ENCODE data around the gene TMEM132C.

Gene TMEM132C

GRCh38 chr12:128623748-128624147 is 356.8 kb downstream of the TMEM132C start:
- no peak overlapping the region for H3K4me3 ChIP-seq (ENCODE audit: low read depth, low read length)
- no peak for TF ChIP-seq CTCF (IDR thresholded peaks at IDR 0.05; ENCODE audit: borderline replicate concordance, insufficient read depth, low read depth, low read length)

DNA sequence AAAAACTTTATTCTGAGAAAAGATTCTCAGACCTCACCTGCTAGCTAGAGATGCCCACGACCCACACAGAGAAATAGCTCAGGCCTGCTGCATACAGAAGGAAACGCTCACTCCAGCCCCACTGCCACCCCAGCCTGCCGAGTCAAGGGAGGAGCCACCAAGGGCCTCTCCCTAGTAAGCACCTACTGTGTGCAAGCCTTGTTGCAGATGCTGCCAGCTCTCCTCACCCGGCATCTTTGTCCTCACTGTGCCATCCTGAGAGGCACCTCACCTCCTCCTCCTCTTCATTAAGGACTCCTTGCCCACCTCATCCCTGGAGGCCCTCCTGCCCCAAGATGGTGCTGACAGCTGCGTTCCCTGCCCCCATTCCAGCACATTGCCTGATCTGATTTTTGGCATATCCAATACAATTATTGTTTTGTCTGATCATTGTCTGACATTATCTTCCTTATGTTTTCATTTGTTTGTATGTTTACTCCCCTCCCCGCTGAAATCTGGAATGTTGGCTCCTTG is 359.9 kb downstream of the TMEM132C start:
- TF ChIP-seq CTCF (IDR thresholded peaks at IDR 0.05; ENCODE audit: borderline replicate concordance, insufficient read depth, low read depth, low read length), result no peak
- H3K4me3 ChIP-seq (ENCODE audit: low read depth, low read length), result no peak overlapping the region

DNA sequence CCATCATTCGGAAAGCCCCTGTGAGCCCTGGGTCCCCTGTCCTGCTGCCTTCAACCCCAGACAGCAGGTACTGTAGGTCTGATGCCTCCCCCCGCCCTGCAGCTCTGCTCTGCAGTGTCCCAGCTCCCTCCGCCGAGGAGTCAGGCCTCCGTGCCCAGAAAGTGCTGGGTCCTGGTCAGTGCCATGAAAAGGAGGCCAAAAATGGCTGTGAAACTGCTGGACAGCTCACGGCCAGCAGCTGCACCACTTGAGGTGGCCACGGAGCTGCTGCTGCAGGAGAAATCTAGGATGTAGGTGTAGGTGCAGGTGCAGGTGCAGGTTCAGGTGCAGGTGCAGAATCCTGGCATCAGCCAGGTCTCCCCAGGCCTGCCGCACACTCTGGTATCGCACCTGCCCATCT is 360.7 kb downstream of the TMEM132C start:
- TF ChIP-seq CTCF (IDR thresholded peaks at IDR 0.05; ENCODE audit: borderline replicate concordance, insufficient read depth, low read depth, low read length), result no peak
- no peak overlapping the region for H3K4me3 ChIP-seq (ENCODE audit: low read depth, low read length)

- no peak for TF ChIP-seq CTCF (IDR thresholded peaks at IDR 0.05; ENCODE audit: borderline replicate concordance, insufficient read depth, low read depth, low read length)
- no peak overlapping the region for H3K4me3 ChIP-seq (ENCODE audit: low read depth, low read length)
These were observed 363.0 kb downstream of the TMEM132C start for GRCh38 chr12:128629979-128630378.

DNA sequence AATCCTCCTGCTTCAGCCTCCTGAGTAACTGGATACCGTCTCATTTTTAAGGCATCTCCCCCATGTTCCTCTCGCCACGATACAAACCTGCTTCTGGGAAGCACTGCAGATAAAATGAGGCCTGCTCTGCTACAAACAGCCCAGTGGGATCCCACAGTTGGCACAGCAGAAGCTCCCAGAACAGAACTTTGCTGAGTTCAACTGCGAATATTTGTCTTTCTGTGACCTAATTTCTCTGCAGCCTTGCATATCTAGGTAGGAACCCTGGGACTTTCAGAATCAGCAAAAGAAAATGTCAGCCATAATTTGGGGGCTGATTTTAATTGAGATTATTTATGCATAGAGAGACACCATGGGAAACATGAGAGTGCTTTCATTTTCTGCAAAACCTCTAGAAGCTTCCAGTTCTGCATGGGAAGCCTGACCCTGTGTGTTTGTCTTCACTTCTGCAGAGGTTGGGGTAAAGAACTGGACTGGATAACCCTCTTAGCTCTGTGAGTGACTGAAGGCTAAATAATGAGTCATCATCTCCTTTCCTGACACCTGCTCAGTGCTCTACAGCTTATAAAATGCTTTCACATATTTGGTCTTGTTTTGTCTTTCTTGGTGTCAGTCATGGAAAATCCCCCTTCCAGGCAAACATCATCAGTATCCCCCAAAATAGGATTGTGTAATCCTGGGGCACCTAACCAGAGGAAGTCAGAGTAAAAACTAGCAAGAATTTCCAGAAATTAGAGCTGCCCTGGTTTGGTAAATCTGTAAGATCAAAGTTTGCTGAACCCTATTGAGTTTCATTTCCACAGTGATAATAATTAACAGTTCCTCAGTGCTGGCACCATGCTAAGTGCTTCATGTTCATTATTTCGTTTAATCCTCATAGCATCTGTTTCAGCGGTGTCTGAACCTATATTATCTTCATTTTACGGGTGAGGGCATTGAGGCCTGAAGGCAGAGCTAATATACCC is 371.0 kb downstream of the TMEM132C start:
- H3K4me3 ChIP-seq (ENCODE audit: low read depth, low read length), result no peak overlapping the region
- no peak for TF ChIP-seq CTCF (IDR thresholded peaks at IDR 0.05; ENCODE audit: borderline replicate concordance, insufficient read depth, low read depth, low read length)

GRCh38 chr12:128639089-128639488 is 372.1 kb downstream of the TMEM132C start:
- TF ChIP-seq CTCF (IDR thresholded peaks at IDR 0.05; ENCODE audit: borderline replicate concordance, insufficient read depth, low read depth, low read length), result no peak

DNA sequence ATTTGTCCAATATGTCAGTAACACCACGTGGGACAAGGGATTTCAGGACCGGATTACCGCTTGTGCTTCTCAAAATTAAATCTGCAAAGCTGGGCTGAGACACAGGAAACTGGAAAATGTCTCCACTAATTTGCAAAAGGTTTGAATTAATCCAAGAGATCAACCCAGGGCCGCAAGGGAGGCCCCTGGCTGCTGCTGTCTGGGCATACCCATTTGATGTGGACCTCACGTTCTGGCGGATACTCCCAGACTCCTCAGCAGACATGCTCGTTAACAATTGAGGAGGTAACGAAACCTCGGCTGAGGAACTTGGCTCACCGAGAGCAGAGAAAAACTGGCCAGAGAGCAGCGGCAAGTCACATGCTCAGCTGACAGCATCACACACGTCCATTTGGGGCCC is 376.2 kb downstream of the TMEM132C start:
- no peak overlapping the region for H3K4me3 ChIP-seq (ENCODE audit: low read depth, low read length)
- no peak for TF ChIP-seq CTCF (IDR thresholded peaks at IDR 0.05; ENCODE audit: borderline replicate concordance, insufficient read depth, low read depth, low read length)

More at GRCh38 chr12:128639089-128639488, 372.1 kb downstream of the TMEM132C start:
- H3K4me3 ChIP-seq (ENCODE audit: low read depth, low read length), result no peak overlapping the region
